Measurements from ENCODE around the gene MAIP1.

- TF ChIP-seq POLR2A (IDR thresholded peaks at IDR 0.05; ENCODE audit: low read depth, low read length): no peak
- TF ChIP-seq POLR2AphosphoS5 (IDR thresholded peaks at IDR 0.05; ENCODE audit: low read depth, low read length): no peak
These were observed 12.7 kb downstream of the MAIP1 start for GRCh38 chr2:199968126-199968525.

Data from GM12892 (cell line).